Fibroblast of pulmonary artery (primary cell): Measurements from ENCODE around the gene XYLT1.

Experiments
- DNase-seq: peaks from one replicate; pipeline ENCODE4 v3.0.0-alpha.2; 2010; ENCODE audit warnings: low read depth
- H3K4me3 ChIP-seq: replicated peaks from 2 replicates; pipeline ENCODE4 v1.5.1; 2011; ENCODE audit warnings: low read depth, mild to moderate bottlenecking, control low read depth, low read length, moderate library complexity
- CTCF ChIP-seq: IDR thresholded peaks from 2 replicates; pipeline ENCODE4 v1.5.1; 2011; ENCODE audit warnings: mild to moderate bottlenecking, control low read depth, low read length, inconsistent platforms; ENCODE audit errors: missing control alignments

Gene XYLT1

GRCh38 chr16:17474037-17474436, 3.3 kb upstream of the XYLT1 start:
- no peak overlapping the region for H3K4me3 ChIP-seq
- DNase-seq, result no peak
- no peak for TF ChIP-seq CTCF

DNA sequence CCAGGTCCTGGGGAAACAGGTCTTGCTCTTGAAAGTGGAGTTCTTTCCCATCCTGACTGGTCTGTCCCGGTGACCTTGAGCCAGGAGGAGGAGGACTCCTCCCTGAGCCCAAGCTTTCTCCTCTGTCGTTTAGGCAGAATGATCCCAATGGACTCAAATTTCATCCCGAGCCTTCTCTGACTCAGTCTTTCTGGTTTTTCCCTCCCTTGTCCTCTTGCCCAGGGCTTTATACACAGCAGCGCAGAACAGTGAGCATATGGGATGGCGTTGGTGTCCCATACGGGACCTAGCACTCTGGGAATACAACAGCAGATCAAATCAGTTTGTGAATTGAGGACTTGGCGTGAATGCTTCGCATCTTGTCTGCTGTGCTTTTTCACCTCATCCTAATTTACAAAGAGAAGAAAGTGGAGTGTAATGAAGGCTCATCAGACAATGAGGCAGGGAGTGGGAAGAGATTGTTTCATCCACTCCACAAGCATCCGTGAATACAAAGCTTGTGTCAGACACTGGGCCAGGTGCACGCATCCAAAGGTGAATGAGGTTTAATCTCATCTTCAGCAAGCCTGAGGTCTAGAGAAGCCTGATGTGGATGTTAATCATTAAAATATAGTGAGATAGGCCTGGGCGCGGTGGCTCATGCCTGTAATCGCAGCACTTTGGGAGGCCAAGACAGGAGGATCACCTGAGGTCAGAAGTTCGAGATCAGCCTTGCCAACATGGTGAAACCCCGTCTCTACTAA, 1.1 kb upstream of the XYLT1 start:
- no peak for DNase-seq
- H3K4me3 ChIP-seq, result no peak overlapping the region
- TF ChIP-seq CTCF, result no peak

GRCh38 chr16:17470182-17470907, 415 bp downstream of the XYLT1 start:
- TF ChIP-seq CTCF, result no peak
- no peak for DNase-seq
- H3K4me3 ChIP-seq, result peak overlapping the region; percentile 45

- no peak for DNase-seq
- no peak for TF ChIP-seq CTCF
- peak overlapping the region; percentile 41 for H3K4me3 ChIP-seq
Measured at GRCh38 chr16:17469741-17470181, 999 bp downstream of the XYLT1 start.

- no peak for TF ChIP-seq CTCF
- H3K4me3 ChIP-seq, result peak overlapping the region; percentile 41
- DNase-seq, result peak; percentile 28
Measured at GRCh38 chr16:17469011-17469740, 1.6 kb downstream of the XYLT1 start.

DNA sequence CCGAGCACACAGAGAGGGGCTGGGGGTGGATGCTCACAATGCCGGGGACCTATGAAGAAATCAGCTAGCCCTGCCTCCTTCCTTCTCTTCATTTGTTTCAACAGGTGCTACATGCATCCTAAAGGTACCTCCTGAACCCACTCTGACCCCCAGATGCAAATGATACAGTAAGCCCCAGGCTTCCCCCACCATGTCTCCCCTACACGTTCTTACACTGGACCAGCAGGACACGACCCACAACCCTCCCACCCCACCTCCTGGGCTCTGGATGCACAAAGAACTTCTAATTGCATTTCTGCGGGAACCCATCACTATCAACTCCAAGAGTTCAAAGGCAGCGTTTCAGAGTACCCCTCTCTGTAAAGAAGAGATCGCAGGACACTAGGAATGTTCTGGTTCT, 2.1 kb downstream of the XYLT1 start:
- no peak overlapping the region for H3K4me3 ChIP-seq
- DNase-seq, result no peak
- no peak for TF ChIP-seq CTCF
